ENCODE data around the gene RCAN2.

DNA sequence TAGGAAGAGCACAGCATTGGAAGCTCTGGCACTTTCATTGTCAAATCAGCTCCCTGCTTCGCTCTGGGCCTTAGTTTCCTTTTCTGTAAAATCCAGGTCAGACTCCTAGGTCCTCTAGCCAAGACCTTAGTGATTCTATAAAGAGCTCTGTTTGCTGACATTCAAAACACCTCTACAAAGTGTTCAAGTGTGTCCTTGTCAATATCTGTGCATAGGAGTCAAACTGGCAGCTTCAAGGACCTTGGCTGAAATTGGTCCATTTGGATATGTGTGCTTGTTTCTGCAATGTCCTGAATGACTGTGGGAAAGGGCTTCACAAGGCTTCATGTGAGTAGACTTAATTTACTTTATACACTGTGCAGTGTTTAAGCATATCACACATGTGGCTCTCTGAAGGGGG, 246.6 kb downstream of the RCAN2 start:
- TF ChIP-seq, protein P1, sequence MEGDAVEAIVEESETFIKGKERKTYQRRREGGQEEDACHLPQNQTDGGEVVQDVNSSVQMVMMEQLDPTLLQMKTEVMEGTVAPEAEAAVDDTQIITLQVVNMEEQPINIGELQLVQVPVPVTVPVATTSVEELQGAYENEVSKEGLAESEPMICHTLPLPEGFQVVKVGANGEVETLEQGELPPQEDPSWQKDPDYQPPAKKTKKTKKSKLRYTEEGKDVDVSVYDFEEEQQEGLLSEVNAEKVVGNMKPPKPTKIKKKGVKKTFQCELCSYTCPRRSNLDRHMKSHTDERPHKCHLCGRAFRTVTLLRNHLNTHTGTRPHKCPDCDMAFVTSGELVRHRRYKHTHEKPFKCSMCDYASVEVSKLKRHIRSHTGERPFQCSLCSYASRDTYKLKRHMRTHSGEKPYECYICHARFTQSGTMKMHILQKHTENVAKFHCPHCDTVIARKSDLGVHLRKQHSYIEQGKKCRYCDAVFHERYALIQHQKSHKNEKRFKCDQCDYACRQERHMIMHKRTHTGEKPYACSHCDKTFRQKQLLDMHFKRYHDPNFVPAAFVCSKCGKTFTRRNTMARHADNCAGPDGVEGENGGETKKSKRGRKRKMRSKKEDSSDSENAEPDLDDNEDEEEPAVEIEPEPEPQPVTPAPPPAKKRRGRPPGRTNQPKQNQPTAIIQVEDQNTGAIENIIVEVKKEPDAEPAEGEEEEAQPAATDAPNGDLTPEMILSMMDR (IDR thresholded peaks at IDR 0.05) = no peak
- no peak for TF ChIP-seq EZH2 (IDR thresholded peaks at IDR 0.05)
